Colonic mucosa (tissue), 4 donors: Measurements from ENCODE around the gene ZC3HAV1L. TPM values are rescaled to one million over a fixed set of nuclear protein-coding genes. Genes with fewer than 3 reads are reported as not detected.

Source experiments
- DNase-seq: peaks from one replicate; pipeline ENCODE4 v3.0.0-alpha.2; 2020
- H3K27ac ChIP-seq: fragments of 200-600 bp; one replicate; pipeline ENCODE4 v1.8.0; 2021
- H3K27me3 ChIP-seq: fragments of 200-600 bp; one replicate; pipeline ENCODE4 v1.8.0; 2021
- H3K36me3 ChIP-seq: fragments of 200-600 bp; one replicate; pipeline ENCODE4 v1.8.0; 2021
- H3K4me1 ChIP-seq: fragments of 200-600 bp; one replicate; pipeline ENCODE4 v1.8.0; 2021; ENCODE audit warnings: mild to moderate bottlenecking
- H3K4me3 ChIP-seq: fragments of 200-600 bp; one replicate; pipeline ENCODE4 v1.8.0; 2021
- H3K9ac ChIP-seq, 2 donors: one replicate each; pipeline ENCODE4 v1.7.0; 2013; ENCODE audit warnings: control low read depth in 2 of 2, low read depth in 2 of 2, low read length in 2 of 2
- H3K9me3 ChIP-seq: fragments of 200-600 bp; one replicate; pipeline ENCODE4 v1.8.0; 2021
- intact Hi-C: fragments of 100-400 bp; cut with DNase I; formaldehyde crosslinking; loops from one replicate; pipeline ENCODE4 v1.14.1; 2022
- total RNA-seq, 2 donors: library from RNA; stranded (reverse); fragmentation: NEBNext Ultra II Directional in 1 of 2; extraction: Animal tissue kit (Norgen Biotek cat#: 25700) in 1 of 2; gene quantifications; one replicate each; pipeline ENCODE4 v1.2.1, GENCODE V29; 2021
- TF ChIP-seq, protein P1 (sequence below): fragments of 200-600 bp; IDR thresholded peaks from one replicate; pipeline ENCODE4 v1.8.0; 2022; ENCODE audit warnings: antibody characterized with exemption, mild to moderate bottlenecking
- donor health status: healthy.
- donor health status: DM: no; HTN: no; CAD: no.
- donor health status: DM: no; HTN: no; CAD: no.

Gene ZC3HAV1L
- total RNA-seq, 2 donors from 2014 or later: 10.9 to 11.7 TPM

- TF ChIP-seq, protein P1, sequence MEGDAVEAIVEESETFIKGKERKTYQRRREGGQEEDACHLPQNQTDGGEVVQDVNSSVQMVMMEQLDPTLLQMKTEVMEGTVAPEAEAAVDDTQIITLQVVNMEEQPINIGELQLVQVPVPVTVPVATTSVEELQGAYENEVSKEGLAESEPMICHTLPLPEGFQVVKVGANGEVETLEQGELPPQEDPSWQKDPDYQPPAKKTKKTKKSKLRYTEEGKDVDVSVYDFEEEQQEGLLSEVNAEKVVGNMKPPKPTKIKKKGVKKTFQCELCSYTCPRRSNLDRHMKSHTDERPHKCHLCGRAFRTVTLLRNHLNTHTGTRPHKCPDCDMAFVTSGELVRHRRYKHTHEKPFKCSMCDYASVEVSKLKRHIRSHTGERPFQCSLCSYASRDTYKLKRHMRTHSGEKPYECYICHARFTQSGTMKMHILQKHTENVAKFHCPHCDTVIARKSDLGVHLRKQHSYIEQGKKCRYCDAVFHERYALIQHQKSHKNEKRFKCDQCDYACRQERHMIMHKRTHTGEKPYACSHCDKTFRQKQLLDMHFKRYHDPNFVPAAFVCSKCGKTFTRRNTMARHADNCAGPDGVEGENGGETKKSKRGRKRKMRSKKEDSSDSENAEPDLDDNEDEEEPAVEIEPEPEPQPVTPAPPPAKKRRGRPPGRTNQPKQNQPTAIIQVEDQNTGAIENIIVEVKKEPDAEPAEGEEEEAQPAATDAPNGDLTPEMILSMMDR: no peak
- Histone ChIP-seq H3K27ac (no peak overlapping the region), H3K9me3 (no peaks in the 10 kb centered on the region), H3K9ac (no peak overlapping the region), H3K27me3 (no peaks in the 10 kb centered on the region), H3K36me3 (peaks cover 9% of the 10 kb centered on the region), H3K4me1 (no peaks in the 10 kb centered on the region), H3K4me3 (no peak overlapping the region)
- intact Hi-C loops: no loop called here
- no peak for DNase-seq
Observed at GRCh38 chr7:139054101-139054500, 18.3 kb upstream of the ZC3HAV1L start.

DNA sequence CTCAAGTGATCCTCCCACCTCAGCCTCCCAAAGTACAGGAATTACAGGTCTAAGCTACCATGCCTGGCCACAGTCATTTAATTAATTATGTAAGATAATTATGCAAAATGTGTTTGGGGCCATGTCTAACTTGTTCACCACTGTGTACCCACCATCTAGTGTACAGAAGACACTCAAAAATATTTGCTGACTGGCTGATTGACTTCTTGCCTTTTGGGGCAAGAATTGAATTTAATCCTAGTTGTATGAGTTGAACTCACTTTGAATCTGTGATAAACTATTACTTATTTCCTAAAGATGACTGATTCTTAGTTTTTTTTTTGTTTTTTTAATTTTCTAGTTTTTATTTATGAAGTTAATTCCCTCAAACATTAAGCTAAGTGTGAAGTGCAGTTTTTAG is 15.8 kb upstream of the ZC3HAV1L start:
- no peak overlapping the region for H3K27ac ChIP-seq
- no peaks in the 10 kb centered on the region for H3K4me1 ChIP-seq
- H3K9ac ChIP-seq: no peak overlapping the region
- no peaks in the 10 kb centered on the region for H3K9me3 ChIP-seq
- no peak for DNase-seq
- H3K4me3 ChIP-seq: no peak overlapping the region
- intact Hi-C loops: no loop called here
- TF ChIP-seq, protein P1: no peak
- H3K36me3 ChIP-seq: peaks cover 9% of the 10 kb centered on the region
- H3K27me3 ChIP-seq: no peaks in the 10 kb centered on the region

GRCh38 chr7:139049936-139050335 is 14.1 kb upstream of the ZC3HAV1L start:
- TF ChIP-seq, protein P1: no peak
- H3K36me3 ChIP-seq: peaks cover 9% of the 10 kb centered on the region
- no peaks in the 10 kb centered on the region for H3K27me3 ChIP-seq
- H3K4me3 ChIP-seq: no peak overlapping the region
- no peak overlapping the region for H3K9ac ChIP-seq
- no peak overlapping the region for H3K27ac ChIP-seq
- no peaks in the 10 kb centered on the region for H3K9me3 ChIP-seq
- no peak for DNase-seq
- intact Hi-C loops: no loop called here
- no peaks in the 10 kb centered on the region for H3K4me1 ChIP-seq

GRCh38 chr7:139049111-139049510 is 13.3 kb upstream of the ZC3HAV1L start:
- no peaks in the 10 kb centered on the region for H3K27me3 ChIP-seq
- no peak overlapping the region for H3K4me3 ChIP-seq
- H3K9me3 ChIP-seq: no peaks in the 10 kb centered on the region
- no peak overlapping the region for H3K9ac ChIP-seq
- TF ChIP-seq, protein P1: no peak
- no peak overlapping the region for H3K27ac ChIP-seq
- peaks cover 8% of the 10 kb centered on the region for H3K36me3 ChIP-seq
- intact Hi-C loops: no loop called here
- no peaks in the 10 kb centered on the region for H3K4me1 ChIP-seq
- no peak for DNase-seq

DNA sequence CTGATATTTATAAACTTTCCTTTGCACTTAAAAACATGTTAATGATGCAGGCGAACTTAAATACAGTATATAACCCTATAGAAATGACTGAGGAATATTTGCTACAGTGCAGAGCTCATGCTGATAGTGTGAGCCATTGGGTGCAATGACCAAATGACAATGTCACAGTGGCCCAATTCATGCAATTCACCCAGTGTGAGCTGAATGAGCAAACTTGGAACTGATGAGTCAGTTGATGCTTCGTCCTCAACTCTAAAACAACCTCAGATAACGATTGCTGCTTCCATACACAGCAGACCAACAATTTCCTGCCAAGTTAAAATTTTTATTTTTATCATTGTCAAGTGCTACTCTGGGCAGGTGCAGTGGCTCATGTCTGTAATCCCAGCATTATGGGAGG is 12.1 kb upstream of the ZC3HAV1L start:
- Histone ChIP-seq H3K4me3 (no peak overlapping the region), H3K27me3 (no peaks in the 10 kb centered on the region), H3K27ac (no peak overlapping the region), H3K9ac (no peak overlapping the region), H3K4me1 (no peaks in the 10 kb centered on the region), H3K9me3 (no peaks in the 10 kb centered on the region), H3K36me3 (peaks cover 4% of the 10 kb centered on the region)
- intact Hi-C loops: no loop called here
- TF ChIP-seq, protein P1: no peak
- no peak for DNase-seq

GRCh38 chr7:139046143-139046542 is 10.3 kb upstream of the ZC3HAV1L start:
- TF ChIP-seq, protein P1: no peak
- H3K36me3 ChIP-seq: no peaks in the 10 kb centered on the region
- H3K27me3 ChIP-seq: no peaks in the 10 kb centered on the region
- H3K27ac ChIP-seq: no peak overlapping the region
- DNase-seq: no peak
- H3K9me3 ChIP-seq: no peaks in the 10 kb centered on the region
- H3K4me1 ChIP-seq: no peaks in the 10 kb centered on the region
- no peak overlapping the region for H3K9ac ChIP-seq
- no peak overlapping the region for H3K4me3 ChIP-seq
- intact Hi-C loops: no loop called here
